Measurements from ENCODE around the gene STAT5A.
"Not testable (repeated sequence)": the region's sequence is repeated elsewhere in the genome, so short reads cannot be mapped to it uniquely, and the experiment has no call there.

STAT5A gene

GRCh38 chr17:42309986-42310786 lies 21.9 kb downstream of the STAT5A start:
- no peak for DNase-seq

- peak; percentile 46 for DNase-seq
Observed at GRCh38 chr17:42310787-42311215, 22.5 kb downstream of the STAT5A start.

GRCh38 chr17:42311240-42312034 lies 23.1 kb downstream of the STAT5A start:
- DNase-seq: peak; percentile 33

- no peak for DNase-seq
Observed at GRCh38 chr17:42312035-42312284, 23.7 kb downstream of the STAT5A start.

- DNase-seq: peak; percentile 83
Observed at GRCh38 chr17:42312285-42313130, 24.2 kb downstream of the STAT5A start.

- DNase-seq: no peak
Observed at GRCh38 chr17:42313389-42313772, 25.1 kb downstream of the STAT5A start.

GRCh38 chr17:42313773-42314566 lies 25.7 kb downstream of the STAT5A start:
- no peak for DNase-seq

- DNase-seq: no peak
Observed at GRCh38 chr17:42315402-42316156, 27.3 kb downstream of the STAT5A start.

GRCh38 chr17:42316755-42317154 lies 28.5 kb downstream of the STAT5A start:
- DNase-seq: no peak

- no peak for DNase-seq
Observed at GRCh38 chr17:42317266-42317845, 29.1 kb downstream of the STAT5A start.

GRCh38 chr17:42317967-42318366 lies 29.7 kb downstream of the STAT5A start:
- DNase-seq: not testable (repeated sequence)

GRCh38 chr17:42321555-42321954 lies 33.3 kb downstream of the STAT5A start:
- DNase-seq: no peak

GRCh38 chr17:42322382-42323267 lies 34.3 kb downstream of the STAT5A start:
- peak; percentile 93 for DNase-seq

GRCh38 chr17:42323268-42323773 lies 35.0 kb downstream of the STAT5A start:
- DNase-seq: no peak

- no peak for DNase-seq
Observed at GRCh38 chr17:42325026-42325425, 36.7 kb downstream of the STAT5A start.

- DNase-seq: no peak
Observed at GRCh38 chr17:42329025-42329976, 41.0 kb downstream of the STAT5A start.

- DNase-seq: peak; percentile 42
Observed at GRCh38 chr17:42333053-42333452, 44.8 kb downstream of the STAT5A start.

GRCh38 chr17:42334677-42335076 lies 46.4 kb downstream of the STAT5A start:
- no peak for DNase-seq

- DNase-seq: peak; percentile 95
Observed at GRCh38 chr17:42337442-42337841, 49.1 kb downstream of the STAT5A start.
